ENCODE data around the gene DDX3X.

DNA sequence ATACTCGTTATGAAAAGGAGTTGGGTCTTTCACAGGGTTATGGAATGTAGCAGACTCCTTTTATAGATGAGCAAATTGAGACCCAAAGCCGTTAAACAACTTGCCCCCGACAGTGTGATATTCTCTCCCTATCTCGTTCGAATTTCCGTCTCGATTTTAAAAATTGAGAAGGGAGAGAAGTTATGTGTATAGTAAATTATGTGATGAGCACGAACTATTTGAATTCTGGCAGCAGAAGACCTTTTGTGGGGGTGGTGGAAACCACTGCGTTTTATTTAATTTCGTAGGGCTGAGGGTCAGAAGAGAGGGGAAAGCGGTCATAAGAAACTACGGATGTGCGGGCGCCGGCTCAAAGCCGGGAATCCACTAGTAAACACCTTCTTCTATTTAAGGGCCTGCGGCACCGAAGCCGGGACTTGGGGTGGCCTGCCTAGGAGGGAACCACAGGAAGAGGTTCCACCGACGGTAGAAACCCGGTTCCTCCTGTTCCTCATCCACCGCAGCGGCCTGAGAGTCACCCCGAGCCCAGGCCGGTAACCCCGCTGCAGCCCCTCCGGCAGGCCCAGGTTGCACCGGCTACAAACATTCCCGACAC is 1.5 kb upstream of the DDX3X start:
- TF ChIP-seq POLR2AphosphoS5 (IDR thresholded peaks at IDR 0.05; ENCODE audit: low read depth, low read length): no peak
- no peak for TF ChIP-seq TAF1 (IDR thresholded peaks at IDR 0.05; ENCODE audit: borderline replicate concordance, insufficient read depth, low read length)
- TF ChIP-seq, protein P1, sequence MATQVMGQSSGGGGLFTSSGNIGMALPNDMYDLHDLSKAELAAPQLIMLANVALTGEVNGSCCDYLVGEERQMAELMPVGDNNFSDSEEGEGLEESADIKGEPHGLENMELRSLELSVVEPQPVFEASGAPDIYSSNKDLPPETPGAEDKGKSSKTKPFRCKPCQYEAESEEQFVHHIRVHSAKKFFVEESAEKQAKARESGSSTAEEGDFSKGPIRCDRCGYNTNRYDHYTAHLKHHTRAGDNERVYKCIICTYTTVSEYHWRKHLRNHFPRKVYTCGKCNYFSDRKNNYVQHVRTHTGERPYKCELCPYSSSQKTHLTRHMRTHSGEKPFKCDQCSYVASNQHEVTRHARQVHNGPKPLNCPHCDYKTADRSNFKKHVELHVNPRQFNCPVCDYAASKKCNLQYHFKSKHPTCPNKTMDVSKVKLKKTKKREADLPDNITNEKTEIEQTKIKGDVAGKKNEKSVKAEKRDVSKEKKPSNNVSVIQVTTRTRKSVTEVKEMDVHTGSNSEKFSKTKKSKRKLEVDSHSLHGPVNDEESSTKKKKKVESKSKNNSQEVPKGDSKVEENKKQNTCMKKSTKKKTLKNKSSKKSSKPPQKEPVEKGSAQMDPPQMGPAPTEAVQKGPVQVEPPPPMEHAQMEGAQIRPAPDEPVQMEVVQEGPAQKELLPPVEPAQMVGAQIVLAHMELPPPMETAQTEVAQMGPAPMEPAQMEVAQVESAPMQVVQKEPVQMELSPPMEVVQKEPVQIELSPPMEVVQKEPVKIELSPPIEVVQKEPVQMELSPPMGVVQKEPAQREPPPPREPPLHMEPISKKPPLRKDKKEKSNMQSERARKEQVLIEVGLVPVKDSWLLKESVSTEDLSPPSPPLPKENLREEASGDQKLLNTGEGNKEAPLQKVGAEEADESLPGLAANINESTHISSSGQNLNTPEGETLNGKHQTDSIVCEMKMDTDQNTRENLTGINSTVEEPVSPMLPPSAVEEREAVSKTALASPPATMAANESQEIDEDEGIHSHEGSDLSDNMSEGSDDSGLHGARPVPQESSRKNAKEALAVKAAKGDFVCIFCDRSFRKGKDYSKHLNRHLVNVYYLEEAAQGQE (IDR thresholded peaks at IDR 0.05; ENCODE audit: insufficient read depth in 1 of 2, low read depth in 2 of 2, low read length in 2 of 2): no peak
- no peak for TF ChIP-seq FOXP2 (optimal IDR thresholded peaks at IDR 0.05; ENCODE audit: borderline replicate concordance, extremely low read depth, extremely low read length, insufficient read depth)

Measured in PFSK-1 (cell line).